Measurements from ENCODE around the gene MMP24OS.

GRCh38 chr20:35295674-35296073 lies 17.8 kb upstream of the MMP24OS start:
- TF ChIP-seq EGR1 (IDR thresholded peaks at IDR 0.05) (no peak), YY1 (IDR thresholded peaks at IDR 0.05; ENCODE audit: low read depth) (no peak), TCF12 (IDR thresholded peaks at IDR 0.05; ENCODE audit: low read depth) (no peak), CEBPB (IDR thresholded peaks at IDR 0.05) (no peak), NFIC (IDR thresholded peaks at IDR 0.05) (no peak), TAF1 (IDR thresholded peaks at IDR 0.05; ENCODE audit: low read depth) (no peak), EP300 (IDR thresholded peaks at IDR 0.05; ENCODE audit: borderline replicate concordance) (no peak), REST (IDR thresholded peaks at IDR 0.05; ENCODE audit: low read depth) (no peak), RAD21 (IDR thresholded peaks at IDR 0.05; ENCODE audit: low read depth) (no peak)

Data from Ishikawa (cell line).